ENCODE results near the gene SLC5A11. TPM values are rescaled to one million over a fixed set of nuclear protein-coding genes. Genes with fewer than 3 reads are reported as not detected.
"Not testable (repeated sequence)": the region's sequence is repeated elsewhere in the genome, so short reads cannot be mapped to it uniquely, and the experiment has no call there.

Gene SLC5A11
- total and polyA plus RNA-seq, 8 donors = 0.09 to 0.60 (median 0.14) TPM; not detected in 1

DNA sequence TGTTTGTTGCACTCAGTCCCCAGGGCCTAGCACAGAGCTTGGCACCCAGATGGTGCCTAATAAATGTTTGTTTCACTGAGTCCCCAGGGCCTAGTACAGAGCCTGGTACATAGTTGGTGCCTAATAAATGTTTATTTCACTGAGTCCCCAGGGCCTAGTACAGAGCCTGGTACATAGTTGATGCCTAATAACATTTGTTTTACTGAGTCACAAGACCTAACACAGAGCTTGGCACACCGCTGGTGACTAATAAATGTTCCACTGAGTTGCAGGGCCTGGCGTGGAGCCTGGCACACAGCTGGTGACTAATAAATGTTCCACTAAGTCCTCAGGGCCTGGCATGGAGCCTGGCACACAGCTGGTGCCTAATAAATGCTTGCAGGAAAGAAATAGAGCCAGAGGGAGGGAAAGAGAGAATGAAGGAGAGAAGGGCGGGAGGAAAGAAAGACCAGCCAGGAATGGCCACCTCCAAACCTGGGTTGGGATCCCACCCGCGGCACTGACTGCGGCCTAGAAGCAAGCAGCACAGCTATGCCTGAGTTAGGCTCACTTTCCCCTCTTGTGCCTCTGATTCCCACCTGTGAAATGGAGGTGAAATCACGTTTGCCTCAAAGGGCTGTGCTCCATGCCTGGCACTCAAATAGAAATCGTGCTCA lies 7.5 kb downstream of the SLC5A11 start:
- no peaks in the 10 kb centered on the region for H3K36me3 ChIP-seq
- no peak for ATAC-seq
- no peaks in the 10 kb centered on the region for H3K9me3 ChIP-seq
- no peak overlapping the region for H3K4me3 ChIP-seq
- H3K27me3 ChIP-seq = peaks cover 0 to 12% of the 10 kb centered on the region in 2 donors
- no peak for DNase-seq
- no peaks in the 10 kb centered on the region for H3K4me1 ChIP-seq
- no peak overlapping the region for H3K27ac ChIP-seq
- TF ChIP-seq, protein P1, sequence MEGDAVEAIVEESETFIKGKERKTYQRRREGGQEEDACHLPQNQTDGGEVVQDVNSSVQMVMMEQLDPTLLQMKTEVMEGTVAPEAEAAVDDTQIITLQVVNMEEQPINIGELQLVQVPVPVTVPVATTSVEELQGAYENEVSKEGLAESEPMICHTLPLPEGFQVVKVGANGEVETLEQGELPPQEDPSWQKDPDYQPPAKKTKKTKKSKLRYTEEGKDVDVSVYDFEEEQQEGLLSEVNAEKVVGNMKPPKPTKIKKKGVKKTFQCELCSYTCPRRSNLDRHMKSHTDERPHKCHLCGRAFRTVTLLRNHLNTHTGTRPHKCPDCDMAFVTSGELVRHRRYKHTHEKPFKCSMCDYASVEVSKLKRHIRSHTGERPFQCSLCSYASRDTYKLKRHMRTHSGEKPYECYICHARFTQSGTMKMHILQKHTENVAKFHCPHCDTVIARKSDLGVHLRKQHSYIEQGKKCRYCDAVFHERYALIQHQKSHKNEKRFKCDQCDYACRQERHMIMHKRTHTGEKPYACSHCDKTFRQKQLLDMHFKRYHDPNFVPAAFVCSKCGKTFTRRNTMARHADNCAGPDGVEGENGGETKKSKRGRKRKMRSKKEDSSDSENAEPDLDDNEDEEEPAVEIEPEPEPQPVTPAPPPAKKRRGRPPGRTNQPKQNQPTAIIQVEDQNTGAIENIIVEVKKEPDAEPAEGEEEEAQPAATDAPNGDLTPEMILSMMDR (IDR thresholded peaks at IDR 0.05) = no peak
- intact Hi-C loops (cut with DNase I) = no loop called here

DNA sequence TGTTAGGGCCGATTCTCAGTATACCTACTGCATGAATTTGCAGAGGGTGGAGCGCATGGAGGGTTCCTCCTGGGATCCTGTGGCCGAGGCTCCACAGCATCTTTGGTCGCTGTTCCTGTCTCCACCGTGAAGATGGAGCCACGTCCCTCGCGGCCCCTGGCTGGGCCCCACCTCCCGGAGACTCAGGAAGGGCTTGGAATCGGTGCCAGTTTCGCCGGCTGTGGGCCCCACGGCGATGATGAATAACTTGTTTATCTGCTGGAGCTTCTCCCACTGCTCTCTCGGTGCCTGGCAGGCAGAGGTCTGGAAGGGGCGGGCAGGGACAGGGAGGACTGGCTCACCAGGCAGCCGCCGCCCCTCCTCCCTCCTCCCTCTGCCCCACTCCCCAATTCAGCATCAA lies 8.1 kb downstream of the SLC5A11 start:
- H3K27ac ChIP-seq = no peak overlapping the region
- H3K9me3 ChIP-seq = no peaks in the 10 kb centered on the region
- H3K27me3 ChIP-seq = peaks cover 0 to 12% of the 10 kb centered on the region in 2 donors
- DNase-seq = no peak
- no peaks in the 10 kb centered on the region for H3K4me1 ChIP-seq
- H3K4me3 ChIP-seq = no peak overlapping the region
- TF ChIP-seq, protein P1 (IDR thresholded peaks at IDR 0.05) = no peak
- ATAC-seq = no peak
- H3K36me3 ChIP-seq = no peaks in the 10 kb centered on the region
- intact Hi-C loops (cut with DNase I) = no loop called here

DNA sequence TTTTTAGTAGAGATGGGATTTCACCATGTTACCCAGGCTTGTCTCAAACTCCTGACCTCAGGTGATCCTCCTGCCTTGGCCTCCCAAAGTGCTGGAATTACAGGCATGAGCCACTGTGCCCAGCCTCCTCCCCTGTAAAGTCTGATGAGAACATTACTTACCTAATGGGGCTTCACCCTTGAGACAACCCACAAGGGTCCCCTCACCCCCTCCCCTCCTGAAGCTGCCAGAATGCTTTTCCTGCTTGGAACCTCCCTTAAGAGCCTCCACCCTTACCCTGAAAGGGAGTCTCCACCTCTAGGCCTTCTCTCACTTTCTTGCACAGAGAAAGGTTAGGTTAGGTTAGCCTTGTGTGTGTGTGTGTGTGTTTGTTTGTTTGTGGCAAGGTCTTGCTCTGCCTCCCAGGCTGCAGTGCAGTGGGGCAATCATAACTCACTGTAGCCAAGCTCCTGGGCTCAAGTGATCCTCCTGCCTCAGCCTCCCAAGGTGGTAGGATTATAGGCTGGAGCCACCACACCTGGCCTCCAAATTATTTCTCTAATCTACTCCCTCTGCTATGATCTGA lies 8.9 kb downstream of the SLC5A11 start:
- TF ChIP-seq, protein P1 (IDR thresholded peaks at IDR 0.05) = no peak
- H3K9me3 ChIP-seq = no peaks in the 10 kb centered on the region
- no peak overlapping the region for H3K4me3 ChIP-seq
- ATAC-seq = no peak
- no peak overlapping the region for H3K27ac ChIP-seq
- intact Hi-C loops (cut with DNase I) = no loop called here
- no peaks in the 10 kb centered on the region for H3K36me3 ChIP-seq
- peaks cover 0 to 12% of the 10 kb centered on the region in 2 donors for H3K27me3 ChIP-seq
- no peak for DNase-seq
- H3K4me1 ChIP-seq = no peaks in the 10 kb centered on the region

- ATAC-seq = no peak
- no peak overlapping the region for H3K4me3 ChIP-seq
Measured at GRCh38 chr16:24855678-24856077, 9.9 kb downstream of the SLC5A11 start.

GRCh38 chr16:24856871-24857270 lies 11.1 kb downstream of the SLC5A11 start:
- intact Hi-C loops (cut with DNase I); H3K4me3 ChIP-seq; H3K27ac ChIP-seq; ATAC-seq; DNase-seq; H3K4me1 ChIP-seq; H3K36me3 ChIP-seq; H3K9me3 ChIP-seq: not testable (repeated sequence)
- H3K27me3 ChIP-seq = peaks cover 0 to 12% of the 10 kb centered on the region in 2 donors

More at GRCh38 chr16:24855678-24856077, 9.9 kb downstream of the SLC5A11 start:
- Histone ChIP-seq H3K27me3 (peaks cover 0 to 12% of the 10 kb centered on the region in 2 donors), H3K27ac (no peak overlapping the region), H3K36me3 (no peaks in the 10 kb centered on the region), H3K4me1 (no peaks in the 10 kb centered on the region), H3K9me3 (no peaks in the 10 kb centered on the region)
- intact Hi-C loops (cut with DNase I) = no loop called here
- TF ChIP-seq, protein P1 (IDR thresholded peaks at IDR 0.05) = no peak
- no peak for DNase-seq

Data from left lung (tissue), 10 donors.